SJCRH30 (cell line): ENCODE measurements around the gene NCAM2. TPM values are rescaled to one million over a fixed set of nuclear protein-coding genes. Genes with fewer than 3 reads are reported as not detected.

Source experiments
- DNase-seq, 2 experiments: peaks; one replicate each; pipeline ENCODE4 v3.0.0-alpha.2; 2015 to 2020
- H3K27ac ChIP-seq: fragments of 250-450 bp; sonication (Bioruptor Pico); 2 replicates; pipeline ENCODE4 v1.5.1; 2020; ENCODE audit warnings: mild to moderate bottlenecking, moderate library complexity
- H3K27me3 ChIP-seq: fragments of 250-450 bp; sonication (Bioruptor Pico); 2 replicates; pipeline ENCODE4 v1.5.1; 2020; ENCODE audit warnings: mild to moderate bottlenecking, moderate library complexity
- H3K36me3 ChIP-seq: fragments of 250-450 bp; sonication (Bioruptor Pico); 2 replicates; pipeline ENCODE4 v1.5.1; 2020; ENCODE audit warnings: mild to moderate bottlenecking, moderate library complexity
- H3K4me1 ChIP-seq: fragments of 250-450 bp; sonication (Bioruptor Pico); 2 replicates; pipeline ENCODE4 v1.5.1; 2020; ENCODE audit warnings: mild to moderate bottlenecking, moderate library complexity
- H3K4me3 ChIP-seq: fragments of 250-450 bp; sonication (Bioruptor Pico); 2 replicates; pipeline ENCODE4 v1.5.1; 2020; ENCODE audit warnings: mild to moderate bottlenecking, moderate library complexity
- H3K9me3 ChIP-seq: fragments of 250-450 bp; sonication (Bioruptor Pico); replicated peaks from 2 replicates; pipeline ENCODE4 v1.5.1; 2020; ENCODE audit warnings: mild to moderate bottlenecking, moderate library complexity
- total RNA-seq: library from RNA; depleted of rRNA; stranded (reverse); fragments of >200 nt; shearing (Covaris generic); gene quantifications from 2 replicates; pipeline ENCODE4 v1.2.3, GENCODE V29; 2014

Gene NCAM2
- total RNA-seq, 1 experiment from 2014 or later: not detected

DNA sequence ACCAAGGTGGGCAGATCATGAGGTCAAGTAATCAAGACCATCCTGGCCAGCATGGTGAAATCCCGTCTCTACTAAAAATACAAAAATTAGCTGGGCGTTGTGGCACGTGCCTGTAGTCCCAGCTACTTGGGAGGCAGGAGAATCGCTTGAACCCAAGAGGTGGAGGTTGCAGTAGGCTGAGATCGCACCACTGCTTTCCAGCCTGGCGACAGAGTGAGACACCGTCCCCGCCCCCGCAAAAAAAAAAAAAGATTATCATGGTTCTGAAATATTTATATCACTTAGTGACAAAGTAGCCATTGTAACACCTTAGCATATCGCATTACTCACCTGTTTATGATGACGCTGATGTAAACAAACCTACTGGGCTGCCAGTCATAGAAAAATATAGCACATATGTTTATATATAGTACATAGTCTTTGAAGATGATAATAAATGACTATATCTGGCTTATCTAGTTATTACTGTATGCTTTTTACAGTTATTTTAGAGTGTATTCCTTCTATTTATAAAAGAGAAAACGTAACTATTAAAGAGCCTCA lies 160.2 kb downstream of the NCAM2 start:
- no peaks in the 10 kb centered on the region for H3K36me3 ChIP-seq
- no peaks in the 10 kb centered on the region for H3K4me1 ChIP-seq

DNA sequence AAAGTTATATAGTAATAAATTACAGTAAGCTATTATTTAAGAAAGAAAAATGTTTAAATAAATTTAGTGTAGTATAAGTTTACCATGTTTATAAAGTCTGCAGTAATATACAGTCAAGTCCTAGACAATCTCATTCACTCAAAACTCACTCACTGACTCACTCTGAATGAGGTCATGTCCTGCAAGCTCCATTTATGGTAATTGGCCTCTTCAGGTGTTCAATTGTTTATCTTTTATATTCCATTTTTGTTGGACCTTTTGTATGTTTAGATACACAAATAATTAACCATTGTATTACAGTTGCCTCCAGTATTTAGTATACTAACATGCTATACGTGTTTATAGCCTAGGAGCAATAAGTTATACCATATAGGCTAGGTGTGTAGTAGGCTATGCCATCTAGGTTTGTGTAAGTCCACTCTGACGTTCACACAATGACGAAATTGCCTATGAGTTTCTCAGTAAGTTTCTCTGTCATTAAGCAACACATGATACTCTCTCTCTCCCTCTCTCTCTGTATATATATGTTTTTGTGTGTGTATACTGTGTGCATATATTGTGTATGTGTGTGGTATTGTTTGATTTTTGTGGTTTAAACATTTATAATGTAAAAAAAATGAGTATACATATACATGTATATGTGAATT lies 161.2 kb downstream of the NCAM2 start:
- Histone ChIP-seq H3K27ac (no peak overlapping the region), H3K36me3 (no peaks in the 10 kb centered on the region), H3K27me3 (no peaks in the 10 kb centered on the region), H3K4me1 (no peaks in the 10 kb centered on the region), H3K4me3 (no peak overlapping the region), H3K9me3 (no peaks in the 10 kb centered on the region)
- no peak for DNase-seq

More for the DNA sequence above, 160.2 kb downstream of the NCAM2 start:
- Histone ChIP-seq H3K27ac (no peak overlapping the region), H3K27me3 (no peaks in the 10 kb centered on the region), H3K4me3 (no peak overlapping the region), H3K9me3 (no peaks in the 10 kb centered on the region)
- no peak for DNase-seq

DNA sequence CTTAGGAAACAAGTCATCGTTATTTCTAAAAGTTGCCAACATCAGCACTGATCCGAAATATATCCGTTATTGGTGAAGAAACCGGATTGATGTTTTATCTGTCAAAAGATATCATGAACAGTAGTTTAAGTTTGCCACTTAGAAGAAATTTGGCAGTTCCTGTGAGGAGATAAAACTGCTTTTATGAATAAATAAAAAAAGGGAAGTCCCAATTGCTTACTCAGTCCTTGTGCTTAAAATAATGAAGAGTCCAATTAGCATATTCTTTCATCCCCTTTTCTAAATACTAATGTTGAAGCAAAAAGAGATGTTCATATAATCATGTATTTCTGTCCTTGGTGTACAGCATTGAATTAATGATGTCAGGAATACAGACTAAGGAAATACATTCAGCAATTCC lies 164.6 kb downstream of the NCAM2 start:
- no peak for DNase-seq
- H3K4me3 ChIP-seq: no peak overlapping the region
- no peaks in the 10 kb centered on the region for H3K36me3 ChIP-seq
- H3K9me3 ChIP-seq: no peaks in the 10 kb centered on the region
- 0 out of 2 replicates have a peak, but pooled peaks cover 4% of the 10 kb centered on the region for H3K4me1 ChIP-seq
- H3K27ac ChIP-seq: no peak overlapping the region
- no peaks in the 10 kb centered on the region for H3K27me3 ChIP-seq

DNA sequence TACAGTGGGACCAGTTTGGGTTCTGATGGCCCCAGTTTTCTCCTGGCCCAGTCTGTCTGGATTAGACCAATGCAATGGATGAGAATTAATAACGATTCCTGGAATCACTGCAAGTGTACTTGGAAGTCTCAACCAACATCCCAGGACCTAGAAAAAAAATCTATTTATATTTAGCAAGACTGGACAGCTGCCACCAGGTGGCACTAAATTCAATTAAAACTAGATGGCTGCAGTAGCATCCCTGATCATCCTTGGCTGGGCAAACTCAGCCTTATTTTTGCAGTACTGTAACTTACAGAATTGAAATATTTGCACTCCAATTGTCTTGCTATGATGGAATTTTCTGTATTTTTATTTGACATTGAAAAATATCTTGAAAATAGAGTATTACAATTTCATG lies 165.7 kb downstream of the NCAM2 start:
- peak; percentile 34 to 70 for DNase-seq
- Histone ChIP-seq H3K36me3 (no peaks in the 10 kb centered on the region), H3K27ac (no peak overlapping the region), H3K4me3 (no peak overlapping the region), H3K4me1 (0 out of 2 replicates have a peak, but pooled peaks cover 4% of the 10 kb centered on the region), H3K27me3 (no peaks in the 10 kb centered on the region), H3K9me3 (no peaks in the 10 kb centered on the region)

DNA sequence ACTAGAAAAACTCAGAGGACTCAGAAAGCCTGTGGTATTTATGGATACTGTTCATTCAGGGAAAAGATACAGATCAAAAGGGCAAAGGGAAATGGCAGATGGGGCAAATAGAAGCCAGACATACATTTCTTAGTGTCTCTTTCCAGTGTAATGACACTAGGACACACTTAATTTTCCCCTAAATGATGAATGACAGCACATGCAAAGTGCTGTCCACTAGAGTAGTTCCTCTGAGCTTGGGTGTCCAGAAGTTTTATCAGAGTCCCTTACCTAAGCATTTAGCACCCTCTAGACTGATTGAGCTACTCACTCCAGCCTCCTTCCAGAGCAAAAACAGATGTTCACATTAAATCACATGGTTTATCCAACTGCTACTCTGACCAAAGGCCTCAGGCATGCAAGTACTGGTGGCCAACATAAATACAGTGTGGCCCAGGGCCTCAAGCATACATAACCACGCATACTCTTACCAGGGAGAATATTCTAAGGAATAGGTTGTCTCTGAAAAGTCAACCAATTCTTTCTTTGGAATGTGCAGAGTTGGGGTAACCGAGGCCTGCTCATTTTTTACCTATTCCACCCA lies 166.9 kb downstream of the NCAM2 start:
- no peaks in the 10 kb centered on the region for H3K36me3 ChIP-seq
- no peak overlapping the region for H3K27ac ChIP-seq
- no peaks in the 10 kb centered on the region for H3K9me3 ChIP-seq
- no peak overlapping the region for H3K4me3 ChIP-seq
- peak; percentile 16 to 30 for DNase-seq
- H3K4me1 ChIP-seq: 0 out of 2 replicates have a peak, but pooled peaks cover 4% of the 10 kb centered on the region
- H3K27me3 ChIP-seq: no peaks in the 10 kb centered on the region

DNA sequence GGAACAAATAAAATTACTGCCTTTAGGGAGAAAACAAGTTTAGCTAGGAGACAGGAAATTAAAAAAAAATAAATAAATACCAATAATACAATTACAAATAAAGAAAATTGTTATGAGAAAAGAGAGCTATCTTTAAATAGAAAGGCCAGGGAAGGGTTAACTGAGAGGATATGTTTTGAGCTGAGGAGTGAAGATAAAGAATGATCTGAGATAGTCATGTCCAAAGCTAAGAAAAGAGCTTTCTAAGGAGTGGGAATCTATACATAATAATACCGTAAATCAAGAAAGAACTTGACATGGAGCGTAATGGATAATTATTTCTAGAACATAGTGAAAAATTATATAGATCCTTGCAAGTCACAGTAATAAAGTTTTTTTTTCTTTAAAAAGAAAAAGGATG lies 176.5 kb downstream of the NCAM2 start:
- no peak for DNase-seq
- H3K27me3 ChIP-seq: no peaks in the 10 kb centered on the region
- H3K27ac ChIP-seq: no peak overlapping the region
- no peaks in the 10 kb centered on the region for H3K4me1 ChIP-seq
- no peak overlapping the region for H3K4me3 ChIP-seq
- no peaks in the 10 kb centered on the region for H3K36me3 ChIP-seq
- no peaks in the 10 kb centered on the region for H3K9me3 ChIP-seq

DNA sequence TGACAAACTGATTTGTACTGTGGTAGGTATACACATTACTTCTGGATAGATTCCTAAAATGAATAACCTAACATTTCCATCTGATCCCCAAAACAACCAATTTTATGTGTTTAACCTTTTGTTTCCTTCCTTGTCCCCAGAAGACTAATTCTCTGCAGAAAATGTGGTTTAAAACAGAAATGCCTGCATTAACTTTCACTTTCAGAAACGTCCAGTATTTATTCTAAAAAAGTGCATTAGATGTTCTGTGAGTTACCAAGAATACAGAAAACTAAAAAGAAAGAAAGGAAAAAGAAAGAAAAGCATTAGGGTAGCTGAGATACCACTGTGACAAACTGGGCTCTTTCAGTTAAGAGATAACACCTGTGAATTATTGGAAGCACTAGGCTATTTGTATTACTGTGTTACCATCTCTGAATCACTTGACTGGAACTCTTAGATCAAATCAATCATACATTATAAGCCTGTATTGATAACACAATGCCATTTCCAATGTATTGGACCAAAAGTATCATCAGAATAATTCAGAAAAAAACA lies 177.7 kb downstream of the NCAM2 start:
- H3K27me3 ChIP-seq: no peaks in the 10 kb centered on the region
- H3K9me3 ChIP-seq: no peaks in the 10 kb centered on the region
- H3K36me3 ChIP-seq: no peaks in the 10 kb centered on the region
- no peak overlapping the region for H3K27ac ChIP-seq
- no peak overlapping the region for H3K4me3 ChIP-seq
- DNase-seq: no peak
- H3K4me1 ChIP-seq: no peaks in the 10 kb centered on the region

DNA sequence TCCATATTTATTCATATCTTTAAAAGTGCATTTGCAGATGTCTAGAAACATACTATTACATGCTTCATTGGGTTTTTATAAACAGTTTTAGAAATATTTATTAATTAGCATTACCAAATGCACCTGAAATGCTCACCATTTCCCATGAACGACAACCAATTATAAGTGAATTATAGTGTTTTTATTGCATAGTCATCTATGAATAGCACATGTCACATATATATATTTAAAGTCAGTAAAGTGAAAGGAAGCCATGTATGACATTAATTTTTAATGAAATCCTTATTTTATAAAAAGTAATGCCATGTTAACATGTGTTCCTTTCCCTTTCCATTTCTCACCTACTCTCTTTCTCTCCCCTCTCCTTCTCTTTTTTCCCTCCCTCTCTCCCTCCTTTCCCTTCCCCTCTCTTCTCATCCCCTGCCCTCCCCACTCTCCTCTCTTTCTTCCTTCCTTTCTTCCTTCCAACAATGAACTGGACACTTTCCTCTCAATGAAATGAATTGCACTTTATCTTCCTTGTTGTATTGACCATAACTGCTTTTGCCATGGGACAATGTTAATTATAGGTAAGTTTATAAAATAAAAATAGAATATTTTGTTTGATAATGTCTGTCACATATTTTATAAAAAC lies 179.3 kb downstream of the NCAM2 start:
- Histone ChIP-seq H3K9me3 (no peaks in the 10 kb centered on the region), H3K4me3 (no peak overlapping the region), H3K27ac (no peak overlapping the region), H3K4me1 (no peaks in the 10 kb centered on the region), H3K27me3 (no peaks in the 10 kb centered on the region), H3K36me3 (no peaks in the 10 kb centered on the region)
- DNase-seq: no peak

DNA sequence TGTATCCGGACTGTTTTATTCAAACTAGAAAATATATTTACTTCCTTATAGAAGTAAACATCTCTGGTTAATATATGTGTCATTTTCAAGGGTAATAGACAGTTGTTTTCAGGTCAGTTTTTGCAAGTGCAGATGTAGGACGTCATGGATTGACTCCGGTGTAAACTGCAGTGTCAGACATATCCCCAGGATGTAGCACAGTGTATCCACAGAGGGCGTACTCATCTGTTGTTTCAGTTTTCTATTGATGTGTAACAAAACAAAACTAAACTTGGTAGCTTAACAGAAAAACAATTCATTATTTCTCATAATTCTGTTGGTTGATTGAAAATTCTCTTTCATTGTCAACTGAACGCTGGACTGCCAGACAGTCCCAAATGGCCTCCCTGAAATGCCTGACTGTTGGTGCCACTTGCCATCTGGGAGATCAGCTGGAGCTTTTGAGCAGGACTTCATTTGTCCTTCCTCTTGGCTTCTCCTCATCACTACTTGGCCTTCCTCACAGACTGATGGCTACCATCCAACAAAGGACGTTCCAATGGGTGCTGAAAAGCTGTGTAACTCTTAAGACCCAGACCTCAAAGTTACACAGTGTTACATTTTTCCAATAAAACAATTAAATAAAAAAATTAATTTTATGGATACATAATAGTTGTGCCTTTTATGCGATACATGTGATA lies 181.6 kb downstream of the NCAM2 start:
- Histone ChIP-seq H3K27me3 (no peaks in the 10 kb centered on the region), H3K4me3 (no peak overlapping the region), H3K36me3 (no peaks in the 10 kb centered on the region), H3K4me1 (no peaks in the 10 kb centered on the region), H3K27ac (no peak overlapping the region), H3K9me3 (no peaks in the 10 kb centered on the region)
- DNase-seq: no peak

DNA sequence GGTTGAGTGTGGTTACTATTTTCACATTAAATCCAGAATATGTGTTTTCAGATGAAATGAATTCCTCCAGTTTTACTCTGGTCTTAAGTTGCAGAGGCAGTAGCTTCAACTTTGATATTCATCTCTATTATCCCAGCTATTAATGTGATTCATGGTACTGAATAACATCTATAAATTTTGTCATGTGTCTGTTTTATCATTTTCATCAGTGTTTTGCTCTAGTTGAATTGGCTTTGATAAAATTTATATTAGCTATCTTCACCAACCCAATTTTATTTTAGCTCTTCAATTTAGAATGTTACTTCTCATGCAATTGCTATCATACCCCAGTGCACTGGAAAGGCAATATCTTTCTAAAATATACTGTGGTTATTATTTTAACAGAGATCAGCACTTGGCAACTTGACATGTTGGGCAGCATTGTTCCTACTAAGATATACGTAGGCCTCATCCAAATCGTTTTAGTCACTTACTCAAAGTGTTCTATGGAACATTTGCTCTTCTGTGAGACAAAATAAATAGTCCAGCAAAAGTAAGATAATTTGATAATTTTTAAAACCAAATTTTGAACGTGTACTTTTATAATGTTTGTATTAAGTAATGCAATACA lies 184.3 kb downstream of the NCAM2 start:
- H3K4me1 ChIP-seq: no peaks in the 10 kb centered on the region
- H3K9me3 ChIP-seq: no peaks in the 10 kb centered on the region
- no peaks in the 10 kb centered on the region for H3K27me3 ChIP-seq
- no peak overlapping the region for H3K27ac ChIP-seq
- no peak overlapping the region for H3K4me3 ChIP-seq
- no peak for DNase-seq
- no peaks in the 10 kb centered on the region for H3K36me3 ChIP-seq

DNA sequence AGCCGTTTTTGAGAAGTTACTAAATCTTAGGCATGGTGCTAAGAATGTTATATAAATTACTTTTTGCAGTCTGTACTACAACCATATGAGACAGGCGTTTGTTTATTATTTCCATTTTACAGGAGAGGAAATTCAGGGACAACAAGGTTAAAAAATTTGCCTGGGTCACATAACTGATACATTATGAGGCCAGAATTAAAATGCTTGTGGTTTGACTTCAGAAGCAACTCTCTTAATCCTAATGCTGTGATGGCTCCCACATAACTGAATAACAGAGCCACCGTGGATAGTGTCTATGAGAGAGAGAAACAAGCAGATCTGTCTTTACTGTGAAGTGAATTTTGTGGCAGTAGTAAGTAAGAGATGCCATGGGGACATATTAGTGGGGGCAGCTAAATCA lies 184.9 kb downstream of the NCAM2 start:
- H3K9me3 ChIP-seq: no peaks in the 10 kb centered on the region
- no peaks in the 10 kb centered on the region for H3K36me3 ChIP-seq
- H3K27me3 ChIP-seq: no peaks in the 10 kb centered on the region
- H3K4me3 ChIP-seq: no peak overlapping the region
- no peaks in the 10 kb centered on the region for H3K4me1 ChIP-seq
- no peak overlapping the region for H3K27ac ChIP-seq
- no peak for DNase-seq

DNA sequence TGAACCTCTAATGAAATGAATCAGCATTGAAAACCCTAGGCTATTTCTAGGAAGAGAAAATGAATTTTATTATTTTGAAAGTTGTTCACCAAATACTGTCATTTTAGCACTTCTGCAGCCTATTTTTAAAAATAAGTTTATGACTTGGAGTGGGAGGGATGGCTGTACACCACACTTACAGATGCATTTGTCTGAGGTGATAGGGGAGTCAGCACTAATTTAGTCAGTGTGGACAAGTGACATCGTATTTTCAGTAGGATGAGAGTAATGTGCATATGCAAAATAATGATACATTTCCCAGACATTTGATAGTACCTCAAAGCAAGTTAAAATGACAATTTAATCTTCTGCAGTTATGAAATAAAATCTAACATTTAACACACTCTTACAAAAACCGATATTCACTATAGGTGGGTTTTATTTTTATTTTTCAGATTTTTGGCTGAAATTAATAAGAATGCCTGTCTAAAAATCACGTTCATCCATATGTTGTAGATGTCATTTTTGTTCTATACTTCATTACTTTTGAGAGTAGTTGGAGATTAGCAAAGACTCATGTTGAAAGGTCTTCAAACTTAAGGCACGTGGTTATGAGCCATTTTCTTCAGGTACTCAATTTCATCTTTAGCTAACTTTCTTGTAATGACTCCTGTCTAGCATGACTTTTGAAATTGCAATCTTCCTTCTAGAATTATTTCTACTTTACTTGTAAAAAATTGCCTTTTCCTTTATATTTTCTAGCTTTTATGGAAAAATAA lies 186.7 kb downstream of the NCAM2 start:
- Histone ChIP-seq H3K27me3 (no peaks in the 10 kb centered on the region), H3K36me3 (no peaks in the 10 kb centered on the region), H3K27ac (no peak overlapping the region), H3K9me3 (no peaks in the 10 kb centered on the region), H3K4me3 (no peak overlapping the region), H3K4me1 (no peaks in the 10 kb centered on the region)
- no peak for DNase-seq

DNA sequence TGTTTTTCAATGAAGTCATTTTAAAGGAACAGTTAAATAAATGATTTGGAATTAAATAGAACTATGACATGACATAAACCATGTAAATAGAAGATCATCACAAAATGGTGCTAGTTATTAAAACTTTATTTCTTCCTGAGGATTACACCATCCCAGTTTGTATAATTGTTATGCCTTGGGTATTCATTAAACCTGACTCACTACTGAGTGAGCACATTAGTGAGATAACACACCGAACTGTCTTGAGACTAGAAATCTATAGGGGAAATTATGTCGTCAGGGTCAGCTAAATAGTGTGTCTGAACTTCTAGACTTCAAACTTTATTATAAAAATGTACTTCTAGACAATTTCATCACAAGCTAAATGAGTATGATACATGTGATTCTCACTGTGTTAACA lies 189.4 kb downstream of the NCAM2 start:
- DNase-seq: no peak
- Histone ChIP-seq H3K4me3 (no peak overlapping the region), H3K9me3 (no peaks in the 10 kb centered on the region), H3K4me1 (no peaks in the 10 kb centered on the region), H3K27ac (no peak overlapping the region), H3K36me3 (no peaks in the 10 kb centered on the region), H3K27me3 (no peaks in the 10 kb centered on the region)
